Uterus (tissue), 2 donors: ENCODE measurements around the gene STYXL1.

Experiments
- POLR2A ChIP-seq, 2 donors: fragments of 450-650 bp; IDR thresholded peaks; one replicate each; pipeline ENCODE4 v1.6.1; 2016; ENCODE audit warnings: antibody characterized with exemption in 2 of 2, mild to moderate bottlenecking in 1 of 2, moderate library complexity in 1 of 2
- TF ChIP-seq, protein P1 (sequence below), 4 experiments: fragments of 200-600 bp in 2 of 4; fragments of 450-650 bp in 2 of 4; sonication (generic) in 2 of 4; IDR thresholded peaks; one replicate each; pipeline ENCODE4 v1.5.1; 2016 to 2019; ENCODE audit warnings: antibody characterized with exemption in 4 of 4, mild to moderate bottlenecking in 2 of 4, moderate library complexity in 1 of 4

DNA sequence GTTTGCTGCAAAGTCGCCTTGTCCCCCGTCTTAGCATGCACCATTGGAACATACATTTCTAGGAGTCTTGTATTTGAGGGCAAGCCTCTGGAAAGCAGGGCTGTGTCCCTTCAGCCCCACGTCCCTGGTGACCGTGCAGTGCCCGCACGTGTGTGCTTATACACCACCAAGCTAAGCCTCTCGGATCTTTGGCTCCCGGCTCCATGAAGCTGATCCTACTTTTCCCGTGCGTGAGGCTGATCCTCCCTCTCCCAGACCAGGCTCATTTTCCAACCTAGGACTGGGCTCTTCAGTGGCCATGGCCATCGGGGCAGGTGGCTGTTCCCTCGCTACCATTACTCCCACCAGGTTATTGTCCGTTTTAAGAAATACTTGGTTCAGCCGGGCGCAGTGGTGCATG lies 14.5 kb upstream of the STYXL1 start:
- TF ChIP-seq, protein P1, sequence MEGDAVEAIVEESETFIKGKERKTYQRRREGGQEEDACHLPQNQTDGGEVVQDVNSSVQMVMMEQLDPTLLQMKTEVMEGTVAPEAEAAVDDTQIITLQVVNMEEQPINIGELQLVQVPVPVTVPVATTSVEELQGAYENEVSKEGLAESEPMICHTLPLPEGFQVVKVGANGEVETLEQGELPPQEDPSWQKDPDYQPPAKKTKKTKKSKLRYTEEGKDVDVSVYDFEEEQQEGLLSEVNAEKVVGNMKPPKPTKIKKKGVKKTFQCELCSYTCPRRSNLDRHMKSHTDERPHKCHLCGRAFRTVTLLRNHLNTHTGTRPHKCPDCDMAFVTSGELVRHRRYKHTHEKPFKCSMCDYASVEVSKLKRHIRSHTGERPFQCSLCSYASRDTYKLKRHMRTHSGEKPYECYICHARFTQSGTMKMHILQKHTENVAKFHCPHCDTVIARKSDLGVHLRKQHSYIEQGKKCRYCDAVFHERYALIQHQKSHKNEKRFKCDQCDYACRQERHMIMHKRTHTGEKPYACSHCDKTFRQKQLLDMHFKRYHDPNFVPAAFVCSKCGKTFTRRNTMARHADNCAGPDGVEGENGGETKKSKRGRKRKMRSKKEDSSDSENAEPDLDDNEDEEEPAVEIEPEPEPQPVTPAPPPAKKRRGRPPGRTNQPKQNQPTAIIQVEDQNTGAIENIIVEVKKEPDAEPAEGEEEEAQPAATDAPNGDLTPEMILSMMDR (IDR thresholded peaks at IDR 0.05), result no peak
- TF ChIP-seq POLR2A (IDR thresholded peaks at IDR 0.05), result no peak
